Measurements from ENCODE around the gene ACP1.

GRCh38 chr2:228518-229278, 36.0 kb upstream of the ACP1 start:
- no peak for TF ChIP-seq CTCF (IDR thresholded peaks at IDR 0.05; ENCODE audit: insufficient read depth, low read length, poor library complexity, severe bottlenecking)
- TF ChIP-seq EZH2phosphoT487 (conservative IDR thresholded peaks at IDR 0.05; ENCODE audit: low read length): no peak
